SJSA1 (cell line): ENCODE measurements around the gene PGA5. TPM values are rescaled to one million over a fixed set of nuclear protein-coding genes. Genes with fewer than 3 reads are reported as not detected.

Experiments used
- total RNA-seq: library from RNA; depleted of rRNA; stranded (reverse); fragments of >200 nt; shearing (Covaris generic); gene quantifications from 2 replicates; pipeline ENCODE4 v1.2.3, GENCODE V29; 2014; rRNA removed

Gene PGA5
- total RNA-seq, 1 experiment from 2014 or later = not detected

Other genes with a start within 250 kb of the PGA5 start
- not detected in 2 replicates for gene CD5, start 138.7 kb upstream of the PGA5 start, total RNA-seq
- 22.2 and 29.9 TPM in 2 replicates for gene VPS37C, start 79.7 kb upstream of the PGA5 start, total RNA-seq
- not detected in 2 replicates for gene PGA3, start 37.7 kb upstream of the PGA5 start, total RNA-seq
- not detected in 2 replicates for gene PGA4, start 18.8 kb upstream of the PGA5 start, total RNA-seq
- gene VWCE, start 54.1 kb downstream of the PGA5 start, total RNA-seq = 0.03 and 0.26 TPM in 2 replicates
- gene DDB1, start 91.9 kb downstream of the PGA5 start, total RNA-seq = 188 and 303 TPM in 2 replicates
- 15.8 and 28.5 TPM in 2 replicates for gene TKFC, start 92.1 kb downstream of the PGA5 start, total RNA-seq
- gene CYB561A3, start 120.7 kb downstream of the PGA5 start, total RNA-seq = 51.4 and 60.1 TPM in 2 replicates
- gene TMEM138, start 121.2 kb downstream of the PGA5 start, total RNA-seq = 46.1 and 65.4 TPM in 2 replicates
- 24.4 and 26.3 TPM in 2 replicates for gene TMEM216, start 151.4 kb downstream of the PGA5 start, total RNA-seq
- gene CPSF7, start 188.8 kb downstream of the PGA5 start, total RNA-seq = 18.0 and 39.7 TPM in 2 replicates
- gene SDHAF2, start 188.9 kb downstream of the PGA5 start, total RNA-seq = 70.6 and 71.9 TPM in 2 replicates